Adrenal gland (tissue), 12 donors: ENCODE results near the gene MISP. TPM values are rescaled to one million over a fixed set of nuclear protein-coding genes. Genes with fewer than 3 reads are reported as not detected.
"Not testable (repeated sequence)": the region's sequence is repeated elsewhere in the genome, so short reads cannot be mapped to it uniquely, and the experiment has no call there.

Experiments
- DNase-seq, 7 donors: peaks; one replicate each; pipeline ENCODE4 v3.0.0-alpha.2; 2019 to 2020
- H3K27ac ChIP-seq, 5 donors: fragments of 200-600 bp; sonication (generic) in 4 of 5; 1 replicate in 3 of 5; 2 replicates in 2 of 5; pipeline versions ENCODE4 v1.5.1 to v1.8.0; 2016 to 2020; ENCODE audit warnings: mild to moderate bottlenecking in 1 of 5
- H3K27me3 ChIP-seq: fragments of 200-600 bp; 2 replicates; pipeline ENCODE4 v1.8.0; 2021
- H3K36me3 ChIP-seq, 2 donors: fragments of 200-600 bp; replicated peaks in 1 of 2; 1 replicate in 1 of 2; 2 replicates in 1 of 2; pipeline versions ENCODE4 v1.5.1 to v1.8.0; 2018 to 2022
- H3K4me1 ChIP-seq, 2 donors: fragments of 200-600 bp; replicated peaks in 1 of 2; 1 replicate in 1 of 2; 2 replicates in 1 of 2; pipeline versions ENCODE4 v1.5.1 to v1.8.0; 2018 to 2021
- H3K4me3 ChIP-seq, 4 donors: fragments of 200-600 bp; sonication (generic) in 3 of 4; one replicate each; pipeline ENCODE4 v1.5.1; 2016 to 2018
- H3K9me3 ChIP-seq, 3 donors: fragments of 200-600 bp; sonication (generic) in 1 of 3; replicated peaks in 1 of 3; 1 replicate in 2 of 3; 2 replicates in 1 of 3; pipeline versions ENCODE4 v1.5.1 to v1.8.0; 2016 to 2021
- POLR2A ChIP-seq, 2 donors: fragments of 450-650 bp; IDR thresholded peaks; one replicate each; pipeline ENCODE4 v1.6.1; 2017; ENCODE audit warnings: antibody characterized with exemption in 2 of 2, mild to moderate bottlenecking in 2 of 2, moderate library complexity in 1 of 2
- WGBS, 4 donors: extraction: QIAGEN DNeasy Blood & Tissue Kit in 2 of 4; methylation state at CpG; one replicate each; pipeline versions ENCODE4 v1.1.5 to v1.1.7; 2013 to 2017; 5-methylcytosine and 5-hydroxymethylcytosine counted together
- intact Hi-C, 2 donors: fragments of 100-400 bp; cut with DNase I; formaldehyde crosslinking; loops; one replicate each; pipeline versions ENCODE4 v1.14.1 to v1.15.0; 2022 to 2023
- polyA plus RNA-seq, 3 donors: library from polyadenylated mRNA; stranded (reverse); fragments of 200-250 nt in 2 of 3; fragments of 350-450 nt in 1 of 3; fragmentation: Illumina TruSeq in 1 of 3; extraction: RNeasy Lipid Tissue Mini Kit (QIAGEN cat#74804) in 1 of 3; gene quantifications; one replicate each; pipeline ENCODE4 v1.2.3, GENCODE V29; 2013 to 2014
- total RNA-seq, 9 donors: library from RNA; depleted of rRNA in 4 of 9; stranded (reverse); fragments of >200 nt in 4 of 9; fragments of 120-200 nt in 1 of 9; fragmentation: NEBNext Ultra II Directional in 1 of 9; extraction: Animal tissue kit (Norgen Biotek cat#: 25700) in 1 of 9; gene quantifications; one replicate each; pipeline versions ENCODE4 v1.1.0 to v1.2.4, GENCODE V29; 2013 to 2023
- TF ChIP-seq, protein P1 (sequence below), 6 experiments: fragments of 450-650 bp in 4 of 6; fragments of 200-600 bp in 2 of 6; sonication (generic) in 1 of 6; IDR thresholded peaks; 1 replicate in 5 of 6; 2 replicates in 1 of 6; pipeline versions ENCODE4 v1.5.1 to v1.8.0; 2016 to 2021; ENCODE audit warnings: antibody characterized with exemption in 6 of 6, mild to moderate bottlenecking in 2 of 6, moderate library complexity in 1 of 6
- donor health status: healthy with polysubstance abuse.
- donor health status: Bipolar disorder and iron deficiency.
- donor health status: DM: yes; HTN: yes; CAD: no.
- donor health status: DM: no; HTN: no; CAD: no.
- donor health status: DM: no; HTN: no; CAD: no.
- donor health status: DM: yes; HTN: yes; CAD: no.

MISP gene
- total and polyA plus RNA-seq, 12 donors = 0.06 to 0.43 (median 0.11) TPM; not detected in 6

DNA sequence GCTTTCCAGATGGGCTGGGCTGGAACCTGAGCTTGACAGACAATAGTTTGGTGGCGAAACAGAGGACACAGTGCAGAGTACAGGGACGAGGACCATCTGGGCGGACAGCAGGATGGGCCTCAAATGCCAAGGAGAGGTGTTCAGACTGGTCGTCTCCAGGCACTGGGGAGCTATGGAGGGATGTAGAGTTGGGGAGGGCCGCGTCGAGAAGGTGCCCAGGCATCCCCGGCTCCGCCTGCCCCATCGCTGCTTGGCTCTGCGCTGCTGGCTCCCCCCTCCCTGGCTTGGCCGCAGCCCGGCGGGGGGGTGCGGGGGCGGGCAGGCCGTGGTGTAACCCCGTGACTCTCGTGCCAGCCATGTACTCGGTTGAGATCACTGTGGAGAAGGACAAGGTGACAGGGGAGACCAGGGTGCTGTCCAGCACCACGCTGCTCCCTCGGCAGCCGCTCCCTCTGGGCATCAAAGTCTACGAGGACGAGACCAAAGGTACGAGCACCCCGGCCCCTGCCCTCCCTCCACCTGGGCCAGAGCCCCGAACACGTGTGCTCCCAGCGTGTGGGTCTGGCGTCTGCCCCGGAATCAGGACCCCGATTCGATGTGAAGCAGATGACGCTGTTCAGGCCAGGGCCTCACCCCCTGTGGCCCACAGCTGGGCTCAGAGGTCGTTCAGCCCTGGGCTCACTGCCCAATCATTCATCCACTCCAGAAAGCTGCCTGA is 10.8 kb upstream of the MISP start:
- DNase-seq = no peak
- WGBS, 4 donors = 83 to 94% (median 89%) methylated on average over 29 to 36 of the region's 36 CpGs
- intact Hi-C loops = loop anchor here in 1 of 2 donors (10.0 kb wide), 1 partner anchor 145 kb away; no protein-coding TSS in a partner anchor
- Histone ChIP-seq H3K9me3 (no peaks in the 10 kb centered on the region), H3K27ac (no peak overlapping the region), H3K36me3 (peaks cover 0 to 6% of the 10 kb centered on the region in 2 donors), H3K4me1 (no peaks in the 10 kb centered on the region), H3K27me3 (no peaks in the 10 kb centered on the region), H3K4me3 (no peak overlapping the region)
- TF ChIP-seq POLR2A (IDR thresholded peaks at IDR 0.05) = no peak
- TF ChIP-seq, protein P1, sequence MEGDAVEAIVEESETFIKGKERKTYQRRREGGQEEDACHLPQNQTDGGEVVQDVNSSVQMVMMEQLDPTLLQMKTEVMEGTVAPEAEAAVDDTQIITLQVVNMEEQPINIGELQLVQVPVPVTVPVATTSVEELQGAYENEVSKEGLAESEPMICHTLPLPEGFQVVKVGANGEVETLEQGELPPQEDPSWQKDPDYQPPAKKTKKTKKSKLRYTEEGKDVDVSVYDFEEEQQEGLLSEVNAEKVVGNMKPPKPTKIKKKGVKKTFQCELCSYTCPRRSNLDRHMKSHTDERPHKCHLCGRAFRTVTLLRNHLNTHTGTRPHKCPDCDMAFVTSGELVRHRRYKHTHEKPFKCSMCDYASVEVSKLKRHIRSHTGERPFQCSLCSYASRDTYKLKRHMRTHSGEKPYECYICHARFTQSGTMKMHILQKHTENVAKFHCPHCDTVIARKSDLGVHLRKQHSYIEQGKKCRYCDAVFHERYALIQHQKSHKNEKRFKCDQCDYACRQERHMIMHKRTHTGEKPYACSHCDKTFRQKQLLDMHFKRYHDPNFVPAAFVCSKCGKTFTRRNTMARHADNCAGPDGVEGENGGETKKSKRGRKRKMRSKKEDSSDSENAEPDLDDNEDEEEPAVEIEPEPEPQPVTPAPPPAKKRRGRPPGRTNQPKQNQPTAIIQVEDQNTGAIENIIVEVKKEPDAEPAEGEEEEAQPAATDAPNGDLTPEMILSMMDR (IDR thresholded peaks at IDR 0.05) = no peak

DNA sequence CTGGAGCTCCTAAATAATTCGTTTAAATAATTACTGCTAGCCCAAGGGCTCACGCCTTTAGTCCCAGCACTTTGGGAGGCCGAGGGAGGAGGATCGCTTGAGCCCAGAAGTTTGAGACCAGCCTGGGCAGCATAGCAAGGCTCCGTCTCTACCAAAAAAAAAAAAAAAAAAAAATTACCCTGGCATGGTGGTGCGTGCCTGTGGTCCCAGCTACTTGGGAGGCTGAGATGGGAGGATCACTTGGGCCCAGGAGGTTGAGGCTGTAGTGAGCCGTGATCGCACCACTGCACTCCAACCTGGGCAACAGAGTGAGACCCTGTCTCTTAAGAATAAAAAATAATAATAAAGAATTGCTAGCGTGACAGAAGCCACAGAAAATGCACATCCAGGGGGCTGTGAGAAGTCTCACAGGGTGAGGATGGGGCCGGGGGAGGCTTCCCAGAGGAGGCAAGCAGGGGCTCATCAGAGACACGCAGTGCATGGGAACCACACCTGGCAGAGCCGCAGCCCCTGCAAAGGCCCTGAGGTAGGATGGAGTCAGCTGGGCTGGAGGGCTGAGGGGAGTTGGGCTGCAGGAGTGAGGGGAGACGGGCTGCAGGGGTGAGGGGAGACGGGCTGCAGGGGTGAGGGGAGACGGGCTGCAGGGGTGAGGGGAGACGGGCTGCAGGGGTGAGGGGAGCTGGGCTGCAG is 10.0 kb upstream of the MISP start:
- WGBS, 4 donors = 81 to 89% (median 84%) methylated on average over 14 to 16 of the region's 16 CpGs
- intact Hi-C loops, H3K9me3 ChIP-seq, H3K4me3 ChIP-seq, H3K27me3 ChIP-seq, DNase-seq, H3K27ac ChIP-seq, H3K36me3 ChIP-seq, H3K4me1 ChIP-seq: not testable (repeated sequence)

DNA sequence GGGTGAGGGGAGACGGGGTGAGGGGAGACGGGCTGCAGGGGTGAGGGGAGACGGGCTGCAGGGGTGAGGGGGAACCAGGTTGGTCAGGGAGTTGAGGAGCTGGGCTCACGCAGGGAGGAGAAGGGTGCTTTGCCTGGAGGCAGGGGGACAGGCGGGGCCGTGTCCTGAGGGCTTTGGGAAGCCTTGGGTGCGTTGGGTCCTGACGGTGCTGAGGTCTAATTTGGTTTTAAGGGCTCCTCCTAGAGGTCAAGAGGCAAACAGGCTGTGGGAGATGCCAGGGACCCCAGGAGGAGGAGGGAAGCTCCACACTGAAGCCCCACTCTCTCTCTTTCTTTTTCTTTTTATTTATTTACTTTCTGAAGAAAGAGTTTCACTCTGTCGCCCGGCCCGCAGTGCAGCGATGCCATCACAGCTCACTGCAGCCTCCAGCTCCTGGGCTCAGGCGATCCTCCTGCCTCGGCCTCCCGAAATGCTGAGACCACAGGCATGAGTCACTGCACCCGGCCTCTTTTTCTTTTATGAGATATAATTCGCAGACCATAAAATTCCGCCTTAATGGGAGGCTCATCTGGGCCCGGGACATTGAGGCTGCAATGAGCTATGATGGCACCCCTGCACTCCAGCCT is 9.3 kb upstream of the MISP start:
- no peak for DNase-seq
- Histone ChIP-seq H3K27ac (no peak overlapping the region), H3K4me3 (no peak overlapping the region), H3K9me3 (no peaks in the 10 kb centered on the region), H3K27me3 (no peaks in the 10 kb centered on the region), H3K36me3 (peaks cover 0 to under 1% of the 10 kb centered on the region in 2 donors), H3K4me1 (no peaks in the 10 kb centered on the region)
- intact Hi-C loops = no loop called here
- 73 to 84% (median 78%) methylated on average over 16 to 18 of the region's 19 CpGs for WGBS, 4 donors
- TF ChIP-seq, protein P1 (IDR thresholded peaks at IDR 0.05) = no peak
- TF ChIP-seq POLR2A (IDR thresholded peaks at IDR 0.05) = no peak

DNA sequence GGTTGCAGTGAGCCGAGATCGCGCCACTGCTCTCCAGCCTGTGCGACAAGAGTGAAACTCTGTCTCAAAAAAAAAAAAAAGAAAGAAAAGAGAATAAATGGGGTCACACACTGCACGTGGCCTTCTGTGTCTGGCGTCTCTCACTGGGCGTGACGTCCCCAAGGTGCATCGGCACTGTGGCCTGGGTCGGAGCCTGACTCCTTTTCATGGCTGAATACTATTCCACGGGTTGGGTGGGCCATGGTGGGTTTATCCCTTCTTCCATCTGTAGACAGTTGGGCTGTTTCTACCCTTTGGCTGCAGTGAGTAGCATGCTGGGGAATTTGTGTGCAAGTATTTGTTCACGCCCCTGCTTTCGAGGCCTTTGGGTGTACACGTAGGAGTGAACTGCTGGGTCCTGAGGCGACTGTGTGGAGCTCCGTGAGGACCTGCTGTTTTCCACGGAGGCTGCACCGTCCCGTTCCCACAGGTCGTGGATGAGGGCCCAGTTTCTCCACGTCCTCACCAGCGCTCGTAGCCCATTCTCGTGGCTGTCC is 8.3 kb upstream of the MISP start:
- intact Hi-C loops = no loop called here
- no peak for DNase-seq
- Histone ChIP-seq H3K4me1 (no peaks in the 10 kb centered on the region), H3K9me3 (no peaks in the 10 kb centered on the region), H3K27ac (peak overlapping the region in 1 of 5 donors; percentile 65), H3K36me3 (no peaks in the 10 kb centered on the region), H3K27me3 (no peaks in the 10 kb centered on the region), H3K4me3 (no peak overlapping the region)
- WGBS, 4 donors = 92 to 95% (median 93%) methylated on average over 24 of the region's 24 CpGs
- TF ChIP-seq, protein P1 (IDR thresholded peaks at IDR 0.05) = no peak
- TF ChIP-seq POLR2A (IDR thresholded peaks at IDR 0.05) = no peak
